SK-N-SH (cell line): Measurements from ENCODE around the gene TLCD4.

Experiments
- EP300 ChIP-seq, 2 experiments: IDR thresholded peaks; 2 replicates each; pipeline versions ENCODE4 v1.4.0 to v1.6.1; 2012; ENCODE audit warnings: borderline replicate concordance in 1 of 2, low read depth in 1 of 2, low read length in 1 of 2
- GABPA ChIP-seq: IDR thresholded peaks from 2 replicates; pipeline ENCODE4 v1.4.0; 2012; ENCODE audit warnings: low read depth, mild to moderate bottlenecking
- GATA2 ChIP-seq: sonication (generic); formaldehyde crosslinking; IDR thresholded peaks from 2 replicates; pipeline ENCODE4 v1.5.0; 2020; ENCODE audit warnings: mild to moderate bottlenecking, missing genetic modification reagents
- RFX5 ChIP-seq: IDR thresholded peaks from 2 replicates; pipeline ENCODE4 v1.6.1; 2012; ENCODE audit warnings: mild to moderate bottlenecking, improper control_type of control experiment, low read length
- TF ChIP-seq, protein P1 (sequence below): fragments of 200-600 bp; sonication (generic); IDR thresholded peaks from 2 replicates; pipeline ENCODE4 v1.6.1; 2017; ENCODE audit warnings: antibody characterized with exemption, mild to moderate bottlenecking, moderate library complexity

GRCh38 chr1:95119273-95119672 lies 2.1 kb downstream of the TLCD4 start:
- TF ChIP-seq, protein P1, sequence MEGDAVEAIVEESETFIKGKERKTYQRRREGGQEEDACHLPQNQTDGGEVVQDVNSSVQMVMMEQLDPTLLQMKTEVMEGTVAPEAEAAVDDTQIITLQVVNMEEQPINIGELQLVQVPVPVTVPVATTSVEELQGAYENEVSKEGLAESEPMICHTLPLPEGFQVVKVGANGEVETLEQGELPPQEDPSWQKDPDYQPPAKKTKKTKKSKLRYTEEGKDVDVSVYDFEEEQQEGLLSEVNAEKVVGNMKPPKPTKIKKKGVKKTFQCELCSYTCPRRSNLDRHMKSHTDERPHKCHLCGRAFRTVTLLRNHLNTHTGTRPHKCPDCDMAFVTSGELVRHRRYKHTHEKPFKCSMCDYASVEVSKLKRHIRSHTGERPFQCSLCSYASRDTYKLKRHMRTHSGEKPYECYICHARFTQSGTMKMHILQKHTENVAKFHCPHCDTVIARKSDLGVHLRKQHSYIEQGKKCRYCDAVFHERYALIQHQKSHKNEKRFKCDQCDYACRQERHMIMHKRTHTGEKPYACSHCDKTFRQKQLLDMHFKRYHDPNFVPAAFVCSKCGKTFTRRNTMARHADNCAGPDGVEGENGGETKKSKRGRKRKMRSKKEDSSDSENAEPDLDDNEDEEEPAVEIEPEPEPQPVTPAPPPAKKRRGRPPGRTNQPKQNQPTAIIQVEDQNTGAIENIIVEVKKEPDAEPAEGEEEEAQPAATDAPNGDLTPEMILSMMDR, result no peak
- TF ChIP-seq GABPA (no peak), RFX5 (no peak), GATA2 (no peak), EP300 (IDR thresholded peaks at IDR 0.05; ENCODE audit: borderline replicate concordance in 1 of 2, low read depth in 1 of 2, low read length in 1 of 2) (no peak)
